SH-SY5Y (cell line): ENCODE data around the gene EIF3J.

Source experiments
- GATA2 ChIP-seq: IDR thresholded peaks from 2 replicates; pipeline ENCODE4 v1.6.1; 2011; ENCODE audit warnings: mild to moderate bottlenecking, low read depth, low read length
- GATA3 ChIP-seq: IDR thresholded peaks from 2 replicates; pipeline ENCODE4 v1.6.1; 2011; ENCODE audit warnings: low read depth, mild to moderate bottlenecking, low read length, moderate library complexity

DNA sequence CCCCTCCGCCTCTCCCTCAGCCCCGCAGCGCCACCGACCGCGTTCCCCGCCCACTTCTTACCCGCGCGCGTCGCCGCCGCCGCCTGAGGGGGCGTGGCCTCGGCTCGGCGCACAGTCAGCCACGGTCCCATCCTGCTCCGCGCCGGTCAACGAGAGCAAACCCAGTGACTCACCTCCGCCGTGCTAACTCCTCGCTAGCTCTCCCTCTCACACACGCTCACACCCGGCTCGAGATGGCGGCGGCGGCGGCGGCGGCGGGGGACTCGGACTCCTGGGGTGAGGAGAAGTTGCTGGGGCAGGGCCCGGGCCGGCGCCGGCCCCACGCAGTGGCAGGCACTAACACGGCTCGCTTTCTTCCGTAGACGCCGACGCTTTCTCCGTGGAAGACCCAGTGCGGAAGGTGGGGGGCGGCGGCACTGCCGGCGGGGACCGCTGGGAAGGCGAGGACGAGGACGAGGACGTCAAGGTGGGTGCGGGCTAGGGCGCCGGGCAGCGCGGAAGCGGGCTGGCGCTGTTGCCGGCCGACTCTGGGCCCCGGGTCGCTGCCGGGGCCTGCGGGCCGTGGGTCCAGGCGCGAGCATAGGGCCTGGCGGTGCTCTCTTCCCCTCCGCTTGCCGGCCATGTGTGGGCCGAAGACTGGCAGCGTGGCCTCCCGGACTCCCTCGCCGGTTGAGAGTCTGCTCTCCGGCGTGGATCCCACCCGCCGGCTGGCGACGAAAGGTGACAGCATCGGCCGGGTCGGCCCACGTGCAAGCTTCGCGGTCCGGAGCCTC lies at the start of gene EIF3J:
- TF ChIP-seq GATA2, result no peak
- no peak for TF ChIP-seq GATA3
